Dermis blood vessel endothelial cell (primary cell): ENCODE results near the gene RTKN. TPM values are rescaled to one million over a fixed set of nuclear protein-coding genes. Genes with fewer than 3 reads are reported as not detected.

ENCODE experiments used
- DNase-seq: peaks from one replicate; pipeline ENCODE4 v3.0.0; 2010
- total RNA-seq: library from RNA; depleted of rRNA; stranded (reverse); fragments of >200 nt; gene quantifications from 2 replicates; pipeline ENCODE4 v1.2.3, GENCODE V29; 2014

RTKN gene
- total RNA-seq, 1 donor from 2014 or later = 21.6 TPM

GRCh38 chr2:74375838-74376237 is 65.9 kb downstream of the RTKN start:
- no peak for DNase-seq

Other genes starting within 250 kb of the RTKN start
- gene MTHFD2, start 243.3 kb downstream of the RTKN start, total RNA-seq = 28.6 and 91.0 TPM in 2 replicates
- gene SLC4A5, start 98.5 kb downstream of the RTKN start, total RNA-seq = 0.33 TPM in 1 of 2 replicates, not detected in the other
- 160 and 207 TPM in 2 replicates for gene DCTN1, start 61.6 kb downstream of the RTKN start, total RNA-seq
- 0.14 and 0.17 TPM in 2 replicates for gene C2orf81, start 20.3 kb downstream of the RTKN start, total RNA-seq
- 23.3 and 36.9 TPM in 2 replicates for gene WDR54, start 20.2 kb downstream of the RTKN start, total RNA-seq
- gene INO80B, start 13.2 kb upstream of the RTKN start, total RNA-seq = 6.5 and 24.0 TPM in 2 replicates
- 34.3 and 44.9 TPM in 2 replicates for gene WBP1, start 16.5 kb upstream of the RTKN start, total RNA-seq
- 74.4 and 85.1 TPM in 2 replicates for gene MOGS, start 23.4 kb upstream of the RTKN start, total RNA-seq
- 25.9 and 33.7 TPM in 2 replicates for gene MRPL53, start 30.7 kb upstream of the RTKN start, total RNA-seq
- 14.9 and 22.8 TPM in 2 replicates for gene CCDC142, start 41.1 kb upstream of the RTKN start, total RNA-seq
- 18.2 and 21.6 TPM in 2 replicates for gene TTC31, start 41.1 kb upstream of the RTKN start, total RNA-seq
- 0.98 and 2.9 TPM in 2 replicates for gene LBX2, start 57.7 kb upstream of the RTKN start, total RNA-seq
- gene PCGF1, start 65.8 kb upstream of the RTKN start, total RNA-seq = 9.7 and 11.7 TPM in 2 replicates
- 0.17 TPM in 1 of 2 replicates, not detected in the other for gene TLX2, start 72.5 kb upstream of the RTKN start, total RNA-seq
- gene DQX1, start 84.3 kb upstream of the RTKN start, total RNA-seq = not detected in 2 replicates
- gene AUP1, start 87.8 kb upstream of the RTKN start, total RNA-seq = 87.2 and 127 TPM in 2 replicates
- 50.9 and 51.8 TPM in 2 replicates for gene HTRA2, start 88.0 kb upstream of the RTKN start, total RNA-seq
- gene LOXL3, start 112.0 kb upstream of the RTKN start, total RNA-seq = 0.85 and 1.7 TPM in 2 replicates
- gene DOK1, start 112.8 kb upstream of the RTKN start, total RNA-seq = 20.8 and 21.5 TPM in 2 replicates
- gene M1AP, start 206.4 kb upstream of the RTKN start, total RNA-seq = not detected in 2 replicates
- 4.4 and 5.0 TPM in 2 replicates for gene SEMA4F, start 212.3 kb upstream of the RTKN start, total RNA-seq